ENCODE results near the gene DYRK1B. TPM values are rescaled to one million over a fixed set of nuclear protein-coding genes. Genes with fewer than 3 reads are reported as not detected.
"Not testable (repeated sequence)": the region's sequence is repeated elsewhere in the genome, so short reads cannot be mapped to it uniquely, and the experiment has no call there.

DYRK1B gene
- 36.7 TPM for polyA plus RNA-seq (2013, experiment 1 of 2)
- polyA plus RNA-seq (2013, experiment 2 of 2), result 35.1 TPM

GRCh38 chr19:39833464-39834286 is at the start of gene DYRK1B:
Gene DYRK1B (minus strand): TSS chr19:39834162. CDS start chr19:39831867, 2,295 bp downstream.
- peak within 1 kb of the TSS; percentile 98 for H3K9ac ChIP-seq (ENCODE audit: low read depth, low read length, poor library complexity)
- H3K36me3 ChIP-seq (replicated peaks in 1 of 2; ENCODE audit: control insufficient read depth in 2 of 2, insufficient read depth in 2 of 2, low read length in 2 of 2), result peaks cover 44 to 85% of the 10 kb centered on the region in 2 donors
- DNase-seq (ENCODE audit: low spot score), result peak; percentile 96
- H2AFZ ChIP-seq (ENCODE audit: low read length), result peak within 1 kb of the TSS; percentile 80
- peak within 1 kb of the TSS; percentile 100 for H3K18ac ChIP-seq (ENCODE audit: low read length)
- peak within 1 kb of the TSS; percentile 64 for H3K4me2 ChIP-seq (ENCODE audit: insufficient read depth, low read length, poor library complexity, severe bottlenecking)
- peak within 1 kb of the TSS; percentile 66 to 98 for H3K4me3 ChIP-seq (ENCODE audit: low read length in 2 of 2)
- H3K27me3 ChIP-seq (ENCODE audit: control insufficient read depth in 3 of 3, insufficient read depth in 3 of 3, low read depth in 1 of 3, low read length in 3 of 3), result no peaks in the 10 kb centered on the region
- H3K9me3 ChIP-seq (replicated peaks in 1 of 2; ENCODE audit: control insufficient read depth in 2 of 2, insufficient read depth in 1 of 2, low read depth in 1 of 2, low read length in 2 of 2), result no peaks in the 10 kb centered on the region
- peak within 1 kb of the TSS; percentile 66 for H3K14ac ChIP-seq (ENCODE audit: low read length)
- H3K4ac ChIP-seq (ENCODE audit: low read length), result peak within 1 kb of the TSS; percentile 94
- H4K91ac ChIP-seq (ENCODE audit: low read depth, low read length, poor library complexity), result peak within 1 kb of the TSS; percentile 99
- peaks cover 13 to 19% of the 10 kb centered on the region in 2 donors for H3K4me1 ChIP-seq (ENCODE audit: control insufficient read depth in 2 of 2, insufficient read depth in 1 of 2, low read depth in 1 of 2, low read length in 2 of 2)
- peak within 1 kb of the TSS; percentile 83 for H2AK5ac ChIP-seq (ENCODE audit: low read depth, low read length)
- peak within 1 kb of the TSS; percentile 94 for H3K23ac ChIP-seq (ENCODE audit: low read depth, low read length, poor library complexity)
- H2BK120ac ChIP-seq (ENCODE audit: low read depth, low read length), result peak within 1 kb of the TSS; percentile 100
- peak within 1 kb of the TSS; percentile 93 for H4K8ac ChIP-seq (ENCODE audit: low read depth, low read length)
- H2BK15ac ChIP-seq (ENCODE audit: low read length), result peak within 1 kb of the TSS; percentile 87
- no CpG with 5 or more reads among the region's 59 CpGs for WGBS, 2 donors (ENCODE audit: extremely low coverage in 2 of 2, insufficient read length in 2 of 2, insufficient replicate concordance in 1 of 2)
- peaks cover 14% of the 10 kb centered on the region for H3K79me1 ChIP-seq (ENCODE audit: low read depth, low read length)
- peak within 1 kb of the TSS; percentile 97 for H3K27ac ChIP-seq (replicated peaks; ENCODE audit: low read length)
- peak within 1 kb of the TSS; percentile 92 for H2BK12ac ChIP-seq (ENCODE audit: low read length)
- peak within 1 kb of the TSS; percentile 98 for H2BK5ac ChIP-seq (ENCODE audit: low read length)

DNA sequence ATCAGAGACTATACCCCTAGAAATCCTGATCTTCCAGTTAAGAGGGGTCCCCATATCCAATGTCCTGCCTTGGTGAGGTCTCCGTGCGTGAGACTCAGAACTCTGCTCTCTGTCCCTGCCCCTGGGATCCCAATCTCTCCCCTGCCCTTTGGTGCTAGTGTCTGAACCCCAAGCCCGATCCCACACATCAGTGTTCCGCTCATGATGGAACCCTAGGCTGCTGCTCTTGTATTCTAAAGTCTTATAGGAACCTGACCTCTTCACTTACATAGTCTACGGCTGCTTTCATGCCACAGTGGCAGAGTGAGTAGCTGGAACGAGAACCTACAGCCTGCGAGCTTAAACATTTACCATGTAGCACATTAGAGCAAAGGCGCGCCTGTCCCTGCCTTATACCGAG is 48.7 kb upstream of the DYRK1B start:
- H3K4ac ChIP-seq (ENCODE audit: low read length); H2BK15ac ChIP-seq (ENCODE audit: low read length); H3K23ac ChIP-seq (ENCODE audit: low read depth, low read length, poor library complexity); H2BK5ac ChIP-seq (ENCODE audit: low read length); H3K18ac ChIP-seq (ENCODE audit: low read length); H3K4me1 ChIP-seq (ENCODE audit: control insufficient read depth in 2 of 2, insufficient read depth in 1 of 2, low read depth in 1 of 2, low read length in 2 of 2); H2AK5ac ChIP-seq (ENCODE audit: low read depth, low read length); H4K91ac ChIP-seq (ENCODE audit: low read depth, low read length, poor library complexity); H3K9me3 ChIP-seq (replicated peaks in 1 of 2; ENCODE audit: control insufficient read depth in 2 of 2, insufficient read depth in 1 of 2, low read depth in 1 of 2, low read length in 2 of 2); H3K9ac ChIP-seq (ENCODE audit: low read depth, low read length, poor library complexity); H3K36me3 ChIP-seq (replicated peaks in 1 of 2; ENCODE audit: control insufficient read depth in 2 of 2, insufficient read depth in 2 of 2, low read length in 2 of 2); H4K8ac ChIP-seq (ENCODE audit: low read depth, low read length); H3K4me2 ChIP-seq (ENCODE audit: insufficient read depth, low read length, poor library complexity, severe bottlenecking); H3K79me1 ChIP-seq (ENCODE audit: low read depth, low read length); H3K14ac ChIP-seq (ENCODE audit: low read length); H2BK120ac ChIP-seq (ENCODE audit: low read depth, low read length); DNase-seq (ENCODE audit: low spot score); H2BK12ac ChIP-seq (ENCODE audit: low read length); H3K4me3 ChIP-seq (ENCODE audit: low read length in 2 of 2); H2AFZ ChIP-seq (ENCODE audit: low read length); H3K27ac ChIP-seq (replicated peaks; ENCODE audit: low read length); H3K27me3 ChIP-seq (ENCODE audit: control insufficient read depth in 3 of 3, insufficient read depth in 3 of 3, low read depth in 1 of 3, low read length in 3 of 3): not testable (repeated sequence)
- no CpG with 5 or more reads among the region's 10 CpGs for WGBS, 2 donors (ENCODE audit: extremely low coverage in 2 of 2, insufficient read length in 2 of 2, insufficient replicate concordance in 1 of 2)

- not testable (repeated sequence) for H3K27ac ChIP-seq (replicated peaks; ENCODE audit: low read length); H3K4ac ChIP-seq (ENCODE audit: low read length); H3K18ac ChIP-seq (ENCODE audit: low read length); H3K23ac ChIP-seq (ENCODE audit: low read depth, low read length, poor library complexity); H2BK120ac ChIP-seq (ENCODE audit: low read depth, low read length); H3K4me3 ChIP-seq (ENCODE audit: low read length in 2 of 2); H4K91ac ChIP-seq (ENCODE audit: low read depth, low read length, poor library complexity); H3K36me3 ChIP-seq (replicated peaks in 1 of 2; ENCODE audit: control insufficient read depth in 2 of 2, insufficient read depth in 2 of 2, low read length in 2 of 2); H2BK5ac ChIP-seq (ENCODE audit: low read length); H3K27me3 ChIP-seq (ENCODE audit: control insufficient read depth in 3 of 3, insufficient read depth in 3 of 3, low read depth in 1 of 3, low read length in 3 of 3); H3K4me2 ChIP-seq (ENCODE audit: insufficient read depth, low read length, poor library complexity, severe bottlenecking); H3K79me1 ChIP-seq (ENCODE audit: low read depth, low read length); H3K14ac ChIP-seq (ENCODE audit: low read length); H2AK5ac ChIP-seq (ENCODE audit: low read depth, low read length); H3K9ac ChIP-seq (ENCODE audit: low read depth, low read length, poor library complexity); H3K4me1 ChIP-seq (ENCODE audit: control insufficient read depth in 2 of 2, insufficient read depth in 1 of 2, low read depth in 1 of 2, low read length in 2 of 2); H3K9me3 ChIP-seq (replicated peaks in 1 of 2; ENCODE audit: control insufficient read depth in 2 of 2, insufficient read depth in 1 of 2, low read depth in 1 of 2, low read length in 2 of 2); H2BK15ac ChIP-seq (ENCODE audit: low read length); H2BK12ac ChIP-seq (ENCODE audit: low read length); H4K8ac ChIP-seq (ENCODE audit: low read depth, low read length)
- peak overlapping the region; percentile 64 for H2AFZ ChIP-seq (ENCODE audit: low read length)
- peak; percentile 48 for DNase-seq (ENCODE audit: low spot score)
- WGBS, 2 donors (ENCODE audit: extremely low coverage in 2 of 2, insufficient read length in 2 of 2, insufficient replicate concordance in 1 of 2), result no CpG with 5 or more reads among the region's 15 CpGs
Observed at GRCh38 chr19:39881495-39882110, 47.6 kb upstream of the DYRK1B start.

DNA sequence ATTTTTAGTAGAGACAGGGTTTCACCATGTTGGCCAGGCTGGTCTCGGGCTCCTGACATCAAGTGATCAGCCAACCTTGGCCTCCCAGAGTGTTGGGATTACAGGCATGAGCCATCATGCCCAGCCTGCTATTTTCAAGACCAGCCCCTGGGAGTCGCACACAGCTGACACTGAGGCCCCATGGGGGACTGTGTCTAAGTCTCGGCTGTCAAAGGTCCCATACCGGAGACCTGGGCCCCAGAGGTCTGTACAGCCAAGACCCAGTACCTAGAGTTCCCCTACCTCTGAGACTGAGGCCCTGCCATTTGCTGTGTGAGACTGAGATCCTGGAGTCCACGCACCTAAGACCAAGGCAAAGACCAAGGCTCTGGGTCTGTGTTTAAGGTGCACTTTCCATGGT is 46.3 kb upstream of the DYRK1B start:
- DNase-seq (ENCODE audit: low spot score); H4K91ac ChIP-seq (ENCODE audit: low read depth, low read length, poor library complexity); H3K79me1 ChIP-seq (ENCODE audit: low read depth, low read length); H3K27ac ChIP-seq (replicated peaks; ENCODE audit: low read length); H3K4me2 ChIP-seq (ENCODE audit: insufficient read depth, low read length, poor library complexity, severe bottlenecking); H2BK5ac ChIP-seq (ENCODE audit: low read length); H3K18ac ChIP-seq (ENCODE audit: low read length); H3K23ac ChIP-seq (ENCODE audit: low read depth, low read length, poor library complexity); H2BK120ac ChIP-seq (ENCODE audit: low read depth, low read length); H3K14ac ChIP-seq (ENCODE audit: low read length); H3K36me3 ChIP-seq (replicated peaks in 1 of 2; ENCODE audit: control insufficient read depth in 2 of 2, insufficient read depth in 2 of 2, low read length in 2 of 2); H4K8ac ChIP-seq (ENCODE audit: low read depth, low read length); H3K9me3 ChIP-seq (replicated peaks in 1 of 2; ENCODE audit: control insufficient read depth in 2 of 2, insufficient read depth in 1 of 2, low read depth in 1 of 2, low read length in 2 of 2); H3K4me3 ChIP-seq (ENCODE audit: low read length in 2 of 2); H3K4ac ChIP-seq (ENCODE audit: low read length); H3K4me1 ChIP-seq (ENCODE audit: control insufficient read depth in 2 of 2, insufficient read depth in 1 of 2, low read depth in 1 of 2, low read length in 2 of 2); H3K27me3 ChIP-seq (ENCODE audit: control insufficient read depth in 3 of 3, insufficient read depth in 3 of 3, low read depth in 1 of 3, low read length in 3 of 3); H3K9ac ChIP-seq (ENCODE audit: low read depth, low read length, poor library complexity); H2AFZ ChIP-seq (ENCODE audit: low read length); H2BK12ac ChIP-seq (ENCODE audit: low read length); H2BK15ac ChIP-seq (ENCODE audit: low read length); H2AK5ac ChIP-seq (ENCODE audit: low read depth, low read length): not testable (repeated sequence)
- no CpG with 5 or more reads among the region's 5 CpGs for WGBS, 2 donors (ENCODE audit: extremely low coverage in 2 of 2, insufficient read length in 2 of 2, insufficient replicate concordance in 1 of 2)
